Right cardiac atrium (tissue), 5 donors: Measurements from ENCODE around the gene ZNF549. TPM values are rescaled to one million over a fixed set of nuclear protein-coding genes. Genes with fewer than 3 reads are reported as not detected.

ENCODE experiments used
- ATAC-seq, 2 donors: fragments of 200-7000 bp; cut with Tn5 transposase; one replicate each; pipeline versions ENCODE4 v1.8.0 to v1.9.1; 2020; ENCODE audit warnings: moderate library complexity in 2 of 2, mild to moderate bottlenecking in 1 of 2
- DNase-seq, 3 donors: peaks; one replicate each; pipeline ENCODE4 v3.0.0-alpha.2; 2020
- H3K27ac ChIP-seq: one replicate; pipeline ENCODE4 v1.5.1; 2013; ENCODE audit warnings: mild to moderate bottlenecking, low read length, control low read depth, moderate library complexity
- H3K27me3 ChIP-seq: one replicate; pipeline ENCODE4 v1.6.1; 2013; ENCODE audit not compliant: control insufficient read depth, insufficient read depth
- H3K4me1 ChIP-seq: one replicate; pipeline ENCODE4 v1.6.1; 2013; ENCODE audit warnings: low read length; ENCODE audit not compliant: control insufficient read depth, insufficient read depth
- H3K4me3 ChIP-seq: one replicate; pipeline ENCODE4 v1.5.1; 2013; ENCODE audit warnings: low read length, control low read depth
- H3K9me3 ChIP-seq: one replicate; pipeline ENCODE4 v1.6.1; 2013; ENCODE audit warnings: low read length; ENCODE audit not compliant: control insufficient read depth
- WGBS: extraction: QIAGEN DNeasy Blood & Tissue Kit; methylation state at CpG from one replicate; pipeline ENCODE4 v1.1.7; 2013; 5-methylcytosine and 5-hydroxymethylcytosine counted together
- intact Hi-C, 4 donors: fragments of 100-400 bp; cut with DNase I; formaldehyde crosslinking; loops; one replicate each; pipeline versions ENCODE4 v1.11.0 to v1.14.0; 2022 to 2023
- polyA plus RNA-seq: library from polyadenylated mRNA; stranded (reverse); fragments of 200-250 nt; gene quantifications from one replicate; pipeline ENCODE4 v1.2.3, GENCODE V29; 2013
- total RNA-seq, 4 donors: library from RNA; stranded (reverse); fragmentation: NEBNext Ultra II Directional; extraction: Animal tissue kit (Norgen Biotek cat#: 25700); gene quantifications; one replicate each; pipeline ENCODE4 v1.2.1, GENCODE V29; 2021
- donor health status: healthy with polysubstance abuse.
- donor health status: DM: no; HTN: yes; CAD: no.
- donor health status: DM: no; HTN: no; CAD: no.
- donor health status: DM: no; HTN: yes; CAD: no; lungs with severe emphysema.
- donor health status: DM: yes; HTN: yes; CAD: no.

The ZNF549 gene
- total and polyA plus RNA-seq, 5 donors: 2.0 to 4.8 (median 4.4) TPM

- Histone ChIP-seq H3K27ac (no peak overlapping the region), H3K27me3 (no peaks in the 10 kb centered on the region), H3K4me1 (no peaks in the 10 kb centered on the region), H3K9me3 (peaks cover 37% of the 10 kb centered on the region), H3K4me3 (no peak overlapping the region)
- DNase-seq (no peak), ATAC-seq (no peak)
- intact Hi-C loops: no loop called here
Measured at GRCh38 chr19:57570707-57571106, 43.6 kb downstream of the ZNF549 start.

- DNase-seq (no peak), ATAC-seq (no peak)
- no peaks in the 10 kb centered on the region for H3K27me3 ChIP-seq
- intact Hi-C loops: no loop called here
- peaks cover 38% of the 10 kb centered on the region for H3K9me3 ChIP-seq
- H3K4me1 ChIP-seq: no peaks in the 10 kb centered on the region
- WGBS: 95% methylated on average over 3 of the region's 3 CpGs
- no peak overlapping the region for H3K4me3 ChIP-seq
- H3K27ac ChIP-seq: no peak overlapping the region
Measured at GRCh38 chr19:57572415-57572947, 45.3 kb downstream of the ZNF549 start.

GRCh38 chr19:57576661-57577060 lies 49.5 kb downstream of the ZNF549 start:
- Histone ChIP-seq H3K4me1 (peaks cover 6% of the 10 kb centered on the region), H3K27ac (no peak overlapping the region), H3K27me3 (no peaks in the 10 kb centered on the region), H3K9me3 (peaks cover 32% of the 10 kb centered on the region), H3K4me3 (no peak overlapping the region)
- DNase-seq: no peak
- intact Hi-C loops: no loop called here
- no peak for ATAC-seq

- intact Hi-C loops: no loop called here
Measured at GRCh38 chr19:57578487-57579205, 51.5 kb downstream of the ZNF549 start, which contains the start of gene ZNF416. Gene ZNF416 (minus strand): TSS chr19:57578911. CDS start chr19:57578704, 207 bp downstream.

GRCh38 chr19:57583104-57583520 lies 56.0 kb downstream of the ZNF549 start:
- no peaks in the 10 kb centered on the region for H3K9me3 ChIP-seq
- H3K27me3 ChIP-seq: no peaks in the 10 kb centered on the region
- peak overlapping the region; percentile 70 for H3K4me3 ChIP-seq
- 34% methylated on average over 21 of the region's 21 CpGs for WGBS
- ATAC-seq: no peak
- intact Hi-C loops: no loop called here
- no peak for DNase-seq
- H3K27ac ChIP-seq: no peak overlapping the region
- peaks cover under 1% of the 10 kb centered on the region for H3K4me1 ChIP-seq

More at GRCh38 chr19:57578487-57579205, 51.5 kb downstream of the ZNF549 start, which contains the start of gene ZNF416:
- WGBS: under 1% methylated on average over 62 of the region's 62 CpGs
- peaks cover 6% of the 10 kb centered on the region for H3K4me1 ChIP-seq
- H3K27me3 ChIP-seq: no peaks in the 10 kb centered on the region
- DNase-seq (peak; percentile 97 to 98 (median 98)), ATAC-seq (peak; percentile 98)
- peaks cover 16% of the 10 kb centered on the region for H3K9me3 ChIP-seq
- no peak within 1 kb of the TSS for H3K27ac ChIP-seq
- H3K4me3 ChIP-seq: peak within 1 kb of the TSS; percentile 85

GRCh38 chr19:57583521-57584416 lies 56.6 kb downstream of the ZNF549 start, which contains the start of gene ZIK1:
Gene ZIK1 (plus strand): TSS chr19:57584145. CDS start chr19:57584357, 212 bp downstream.
- H3K9me3 ChIP-seq: no peaks in the 10 kb centered on the region
- ATAC-seq (peak; percentile 97), DNase-seq (peak; percentile 92 to 96 (median 95))
- peak within 1 kb of the TSS; percentile 8 for H3K27ac ChIP-seq
- H3K4me1 ChIP-seq: no peaks in the 10 kb centered on the region
- intact Hi-C loops: no loop called here
- H3K4me3 ChIP-seq: peak within 1 kb of the TSS; percentile 70
- 2% methylated on average over 76 of the region's 76 CpGs for WGBS
- H3K27me3 ChIP-seq: no peaks in the 10 kb centered on the region

- DNase-seq: no peak
- no peak for ATAC-seq
- 99% methylated on average over 1 of the region's 1 CpG for WGBS
- no peak overlapping the region for H3K27ac ChIP-seq
- H3K4me3 ChIP-seq: no peak overlapping the region
- H3K4me1 ChIP-seq: no peaks in the 10 kb centered on the region
- H3K27me3 ChIP-seq: no peaks in the 10 kb centered on the region
- intact Hi-C loops: no loop called here
- H3K9me3 ChIP-seq: peaks cover 22% of the 10 kb centered on the region
Measured at GRCh38 chr19:57587529-57587928, 60.4 kb downstream of the ZNF549 start.

- ATAC-seq: no peak
- WGBS: 55% methylated on average over 8 of the region's 8 CpGs
- intact Hi-C loops: no loop called here
Measured at GRCh38 chr19:57599377-57599760, 72.2 kb downstream of the ZNF549 start.

GRCh38 chr19:57599761-57600383 lies 72.7 kb downstream of the ZNF549 start, which contains the start of gene ZNF530:
Gene ZNF530 (plus strand): TSS chr19:57599885. CDS start chr19:57604346, 4,461 bp downstream.
- H3K4me1 ChIP-seq: peaks cover 2% of the 10 kb centered on the region
- ATAC-seq: peak; percentile 99
- H3K9me3 ChIP-seq: no peaks in the 10 kb centered on the region
- under 1% methylated on average over 53 of the region's 53 CpGs for WGBS
- intact Hi-C loops: no loop called here
- peak; percentile 96 to 98 (median 97) for DNase-seq
- no peaks in the 10 kb centered on the region for H3K27me3 ChIP-seq
- peak within 1 kb of the TSS; percentile 81 for H3K4me3 ChIP-seq
- H3K27ac ChIP-seq: peak within 1 kb of the TSS; percentile 70

More at GRCh38 chr19:57599377-57599760, 72.2 kb downstream of the ZNF549 start:
- Histone ChIP-seq H3K27ac (peak overlapping the region; percentile 70), H3K27me3 (no peaks in the 10 kb centered on the region), H3K9me3 (no peaks in the 10 kb centered on the region), H3K4me3 (peak overlapping the region; percentile 81), H3K4me1 (peaks cover 2% of the 10 kb centered on the region)
- DNase-seq: no peak

GRCh38 chr19:57606931-57607330 lies 79.8 kb downstream of the ZNF549 start:
- ATAC-seq: no peak
- Histone ChIP-seq H3K9me3 (peaks cover 7% of the 10 kb centered on the region), H3K4me3 (no peak overlapping the region), H3K27ac (no peak overlapping the region), H3K27me3 (no peaks in the 10 kb centered on the region), H3K4me1 (no peaks in the 10 kb centered on the region)
- WGBS: 96% methylated on average over 5 of the region's 5 CpGs
- intact Hi-C loops: no loop called here
- DNase-seq: no peak
